Measurements from ENCODE around the gene MEF2D.

DNA sequence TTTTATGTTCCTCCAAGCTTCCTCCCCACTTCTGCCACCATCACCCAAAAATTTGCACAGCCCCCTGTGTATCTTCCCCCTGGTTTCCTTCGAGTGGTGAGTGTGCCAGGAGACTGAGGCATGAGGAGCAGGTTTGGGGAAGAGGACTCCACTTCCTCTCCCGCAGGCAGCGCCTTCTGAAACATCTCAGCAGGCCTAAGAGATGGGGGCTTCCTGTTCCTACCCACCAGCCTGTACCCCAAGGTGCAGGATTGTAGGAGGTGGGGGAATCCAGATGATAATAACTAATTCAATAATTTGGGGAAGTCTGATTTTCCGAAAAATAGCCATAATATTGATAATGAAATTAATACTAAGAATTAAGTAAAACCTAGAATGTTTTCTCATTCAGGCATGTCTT, 69.2 kb downstream of the MEF2D start:
- TF ChIP-seq, protein P1, sequence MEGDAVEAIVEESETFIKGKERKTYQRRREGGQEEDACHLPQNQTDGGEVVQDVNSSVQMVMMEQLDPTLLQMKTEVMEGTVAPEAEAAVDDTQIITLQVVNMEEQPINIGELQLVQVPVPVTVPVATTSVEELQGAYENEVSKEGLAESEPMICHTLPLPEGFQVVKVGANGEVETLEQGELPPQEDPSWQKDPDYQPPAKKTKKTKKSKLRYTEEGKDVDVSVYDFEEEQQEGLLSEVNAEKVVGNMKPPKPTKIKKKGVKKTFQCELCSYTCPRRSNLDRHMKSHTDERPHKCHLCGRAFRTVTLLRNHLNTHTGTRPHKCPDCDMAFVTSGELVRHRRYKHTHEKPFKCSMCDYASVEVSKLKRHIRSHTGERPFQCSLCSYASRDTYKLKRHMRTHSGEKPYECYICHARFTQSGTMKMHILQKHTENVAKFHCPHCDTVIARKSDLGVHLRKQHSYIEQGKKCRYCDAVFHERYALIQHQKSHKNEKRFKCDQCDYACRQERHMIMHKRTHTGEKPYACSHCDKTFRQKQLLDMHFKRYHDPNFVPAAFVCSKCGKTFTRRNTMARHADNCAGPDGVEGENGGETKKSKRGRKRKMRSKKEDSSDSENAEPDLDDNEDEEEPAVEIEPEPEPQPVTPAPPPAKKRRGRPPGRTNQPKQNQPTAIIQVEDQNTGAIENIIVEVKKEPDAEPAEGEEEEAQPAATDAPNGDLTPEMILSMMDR (IDR thresholded peaks at IDR 0.05), result no peak
- TF ChIP-seq POLR2A (IDR thresholded peaks at IDR 0.05), result no peak

All from uterus (tissue), 2 donors.